GM18520 (cell line): Measurements from ENCODE around the gene OR11G2.
"Not testable (repeated sequence)": the region's sequence is repeated elsewhere in the genome, so short reads cannot be mapped to it uniquely, and the experiment has no call there.

Experiments
- ATAC-seq: cut with Tn5 transposase; IDR thresholded peaks from one replicate; pipeline ENCODE4 v1.9.1; 2021; ENCODE audit not compliant: unreplicated experiment

Gene OR11G2

GRCh38 chr14:20219033-20219432, 28.3 kb downstream of the OR11G2 start:
- no peak for ATAC-seq

GRCh38 chr14:20223410-20223809, 32.7 kb downstream of the OR11G2 start, which contains the start of gene OR11H6:
OR11H6 (plus strand) TSS chr14:20223710; CDS start chr14:20223710, 0 bp downstream.
- ATAC-seq = no peak

GRCh38 chr14:20228681-20229080, 38.0 kb downstream of the OR11G2 start, which contains the start of gene OR11H7:
OR11H7 (plus strand) TSS chr14:20228981.
- no peak for ATAC-seq

- not testable (repeated sequence) for ATAC-seq
Observed at GRCh38 chr14:20235415-20235814, 44.7 kb downstream of the OR11G2 start.

- no peak for ATAC-seq
Observed at GRCh38 chr14:20247646-20248246, 57.0 kb downstream of the OR11G2 start.
